Activated CD4-positive, alpha-beta T cell treated with anti-CD3 and anti-CD28 coated beads for 36 hours (primary cell): ENCODE measurements around the gene FABP6. TPM values are rescaled to one million over a fixed set of nuclear protein-coding genes. Genes with fewer than 3 reads are reported as not detected.
A peak's percentile ranks its signal among the peaks of the same experiment; 100 is the strongest.

Experiments used
- ATAC-seq: fragments of 200-7000 bp; cut with Tn5 transposase; one replicate; pipeline ENCODE4 v1.10.0; 2021; ENCODE audit warnings: mild to moderate bottlenecking, moderate library complexity
- CTCF ChIA-PET: fragments of 350-600 bp; sonication (Branson Sonifier 250); formaldehyde crosslinking; loops from one replicate; lab custom pipeline; 2021; ENCODE audit warnings: antibody characterized with exemption; lab: Charles Lee
- POLR2A ChIA-PET: fragments of 350-600 bp; sonication (Branson Sonifier 250); formaldehyde crosslinking; loops from one replicate; lab custom pipeline; 2021; ENCODE audit warnings: antibody characterized with exemption, inconsistent platforms; lab: Charles Lee
- DNase-seq: peaks from one replicate; pipeline ENCODE4 v3.0.0-alpha.2; 2020
- H3K27ac Mint-ChIP-seq: one replicate; pipeline ENCODE4 v1.8.0; 2021; ENCODE audit warnings: mixed read lengths
- H3K27me3 Mint-ChIP-seq: one replicate; pipeline ENCODE4 v1.8.0; 2021; ENCODE audit warnings: mixed read lengths
- H3K36me3 Mint-ChIP-seq: one replicate; pipeline ENCODE4 v1.8.0; 2021; ENCODE audit warnings: low read depth, mixed read lengths
- H3K4me1 Mint-ChIP-seq: one replicate; pipeline ENCODE4 v1.8.0; 2021; ENCODE audit warnings: mixed read lengths
- H3K4me3 Mint-ChIP-seq: one replicate; pipeline ENCODE4 v1.8.0; 2021; ENCODE audit warnings: mild to moderate bottlenecking, moderate library complexity, mixed read lengths
- H3K9me3 Mint-ChIP-seq: one replicate; pipeline ENCODE4 v1.8.0; 2021; ENCODE audit warnings: low read depth, mixed read lengths
- intact Hi-C, 2 experiments: fragments of 100-400 bp; cut with DNase I in 1 of 2; cut with micrococcal nuclease in 1 of 2; formaldehyde crosslinking; loops; one replicate each; pipeline versions ENCODE4 v1.14.2 to v1.15.1; 2022 to 2024; cut with DNase I, micrococcal nuclease
- total RNA-seq, 2 experiments: library from RNA; stranded (reverse); gene quantifications; one replicate each; pipeline ENCODE4 v1.2.3, GENCODE V29; 2021

FABP6 gene
- total RNA-seq, 2 experiments from 2014 or later = not detected

DNA sequence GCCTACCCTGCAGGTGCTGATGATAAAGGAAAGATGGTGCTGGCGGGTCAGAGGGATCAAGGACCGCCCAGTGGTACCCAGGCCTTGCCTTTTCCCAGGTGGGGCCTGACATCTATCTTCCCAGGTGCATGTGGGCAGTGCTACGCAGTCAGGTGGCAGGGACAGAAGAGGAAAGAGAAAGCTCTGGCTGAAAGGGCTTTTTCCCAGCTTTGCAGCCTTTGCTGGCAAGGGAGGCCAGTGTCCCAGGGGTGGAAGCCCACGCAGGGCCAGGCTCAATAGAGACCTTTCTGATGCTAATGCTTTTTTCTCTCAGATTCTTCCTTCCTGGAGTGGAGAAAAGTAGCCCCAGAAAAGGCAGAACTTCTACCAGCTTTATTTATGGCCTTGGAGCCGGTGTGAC lies 36.7 kb downstream of the FABP6 start:
- intact Hi-C loops = no loop called here

DNA sequence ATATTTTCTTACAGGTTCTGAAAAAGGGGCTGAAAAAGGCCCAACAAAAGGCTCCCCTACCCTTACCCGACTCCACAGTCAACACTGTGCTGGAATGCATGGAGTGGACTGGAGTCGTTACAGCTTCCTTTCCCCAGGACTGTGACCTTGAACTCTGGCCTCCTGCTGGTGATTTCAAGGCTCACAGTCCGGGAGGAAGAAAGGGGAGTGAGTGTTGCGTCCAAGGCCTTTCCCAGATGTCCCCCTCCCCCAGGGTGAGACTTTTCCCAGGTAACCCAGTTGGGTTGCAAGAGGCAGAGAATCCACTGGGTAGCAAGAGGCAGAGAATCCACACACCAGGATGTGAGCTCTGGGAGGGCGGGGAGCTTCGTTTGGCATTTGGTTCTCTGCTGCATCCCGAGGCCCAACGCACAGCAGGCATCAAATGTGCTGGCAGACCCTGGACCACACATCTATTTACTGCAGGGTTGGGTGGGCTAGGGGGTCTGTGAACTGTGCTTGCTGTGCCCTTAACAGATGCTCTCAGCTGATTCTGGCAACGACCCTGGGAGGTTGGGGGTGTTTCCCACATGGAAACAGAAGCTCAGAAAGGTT lies 37.5 kb downstream of the FABP6 start:
- no peak overlapping the region for H3K4me3 Mint-ChIP-seq
- H3K9me3 Mint-ChIP-seq = no peaks in the 10 kb centered on the region
- H3K27me3 Mint-ChIP-seq = peaks cover 3% of the 10 kb centered on the region
- H3K36me3 Mint-ChIP-seq = no peaks in the 10 kb centered on the region
- ChIA-PET POLR2A (no interaction called here), CTCF (interaction anchor here (0.8 to 1.1 kb wide), 2 partner anchors 16 to 245 kb away, joined by 3 to 5 read pairs; no protein-coding TSS in a partner anchor)
- intact Hi-C loops = no loop called here
- DNase-seq (no peak), ATAC-seq (no peak)
- H3K4me1 Mint-ChIP-seq = peaks cover 4% of the 10 kb centered on the region
- no peak overlapping the region for H3K27ac Mint-ChIP-seq

More for the DNA sequence above, 36.7 kb downstream of the FABP6 start:
- Mint-ChIP-seq H3K9me3 (no peaks in the 10 kb centered on the region), H3K27me3 (peaks cover 3% of the 10 kb centered on the region), H3K36me3 (no peaks in the 10 kb centered on the region), H3K4me1 (no peaks in the 10 kb centered on the region), H3K4me3 (no peak overlapping the region), H3K27ac (no peak overlapping the region)
- no peak for DNase-seq
- no peak for ATAC-seq
- POLR2A ChIA-PET = no interaction called here
- CTCF ChIA-PET = interaction anchor here (0.7 kb wide), 1 partner anchor 79 kb away, joined by 4 read pairs; no protein-coding TSS in a partner anchor

DNA sequence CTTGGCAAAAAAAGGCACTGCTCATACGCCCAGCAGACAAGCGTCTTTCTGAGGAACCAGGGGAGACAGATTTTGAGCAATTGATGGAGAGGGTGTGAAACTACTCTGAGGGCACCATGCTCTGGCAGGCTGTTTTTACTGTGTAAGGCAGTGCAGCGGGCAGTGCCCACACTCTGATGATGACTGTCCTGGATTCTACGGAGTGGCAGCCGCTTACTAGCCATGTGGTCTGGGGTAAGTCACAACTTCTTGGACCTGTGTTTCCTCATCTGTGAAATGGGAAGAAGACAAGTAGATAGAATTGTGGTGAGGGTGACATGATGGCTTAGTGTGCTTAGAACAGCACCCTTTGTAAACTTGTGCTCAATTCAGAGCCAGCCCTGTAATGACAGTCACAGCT lies 38.8 kb downstream of the FABP6 start:
- no peak for ATAC-seq
- POLR2A ChIA-PET = no interaction called here

DNA sequence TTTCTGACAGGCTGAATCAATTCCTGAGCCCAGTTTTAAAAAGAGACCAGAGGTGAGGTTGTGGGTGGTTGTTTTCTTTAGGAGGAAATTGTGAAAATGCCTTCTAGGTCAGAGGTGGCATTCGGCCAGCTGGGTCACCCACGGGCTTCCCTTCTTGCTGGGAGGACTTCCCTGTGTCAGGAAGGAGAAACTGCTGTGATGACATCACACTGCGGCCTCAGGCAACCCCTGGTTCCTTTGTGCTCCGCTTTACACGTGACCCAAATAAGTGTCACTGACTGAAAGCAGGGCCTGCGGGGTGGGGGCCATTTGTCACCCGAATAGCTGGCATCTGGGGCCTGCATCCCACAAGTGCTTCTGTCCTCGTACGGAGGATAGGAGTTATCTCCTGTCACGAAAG lies 39.7 kb downstream of the FABP6 start:
- Mint-ChIP-seq H3K36me3 (no peaks in the 10 kb centered on the region), H3K9me3 (no peaks in the 10 kb centered on the region), H3K27me3 (no peaks in the 10 kb centered on the region), H3K4me3 (no peak overlapping the region), H3K4me1 (peaks cover 4% of the 10 kb centered on the region), H3K27ac (no peak overlapping the region)
- ChIA-PET POLR2A (no interaction called here), CTCF (no interaction called here)
- peak; percentile 13 for DNase-seq
- no peak for ATAC-seq
- intact Hi-C loops = no loop called here

More for the DNA sequence above, 38.8 kb downstream of the FABP6 start:
- H3K9me3 Mint-ChIP-seq = no peaks in the 10 kb centered on the region
- H3K36me3 Mint-ChIP-seq = no peaks in the 10 kb centered on the region
- no peak overlapping the region for H3K4me3 Mint-ChIP-seq
- CTCF ChIA-PET = no interaction called here
- H3K27ac Mint-ChIP-seq = no peak overlapping the region
- H3K4me1 Mint-ChIP-seq = peaks cover 4% of the 10 kb centered on the region
- intact Hi-C loops = no loop called here
- DNase-seq = no peak
- H3K27me3 Mint-ChIP-seq = peaks cover 3% of the 10 kb centered on the region

DNA sequence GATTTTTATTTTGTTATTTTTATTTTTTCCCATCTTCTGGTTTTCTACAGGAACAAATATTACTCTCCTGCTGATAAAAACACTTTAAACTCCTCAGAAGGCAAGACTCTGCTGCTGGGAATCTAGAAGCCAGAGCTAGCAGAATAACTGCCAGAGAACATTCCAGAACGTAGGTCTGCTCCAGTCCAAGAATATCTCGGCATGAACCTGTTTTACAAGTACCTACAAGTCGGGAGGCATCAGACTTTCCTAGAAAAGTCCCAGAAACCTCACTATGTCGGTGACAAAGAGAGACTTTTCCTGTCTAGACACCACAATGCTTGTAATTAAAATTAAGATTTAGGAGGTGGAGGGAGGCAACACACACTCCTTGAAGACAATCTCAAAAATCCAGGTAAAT lies 41.4 kb downstream of the FABP6 start:
- H3K4me1 Mint-ChIP-seq = peaks cover 4% of the 10 kb centered on the region
- no peak for DNase-seq
- H3K4me3 Mint-ChIP-seq = no peak overlapping the region
- ATAC-seq = no peak
- H3K36me3 Mint-ChIP-seq = no peaks in the 10 kb centered on the region
- H3K27ac Mint-ChIP-seq = no peak overlapping the region
- H3K9me3 Mint-ChIP-seq = no peaks in the 10 kb centered on the region
- ChIA-PET POLR2A (no interaction called here), CTCF (no interaction called here)
- intact Hi-C loops = no loop called here
- H3K27me3 Mint-ChIP-seq = no peaks in the 10 kb centered on the region

DNA sequence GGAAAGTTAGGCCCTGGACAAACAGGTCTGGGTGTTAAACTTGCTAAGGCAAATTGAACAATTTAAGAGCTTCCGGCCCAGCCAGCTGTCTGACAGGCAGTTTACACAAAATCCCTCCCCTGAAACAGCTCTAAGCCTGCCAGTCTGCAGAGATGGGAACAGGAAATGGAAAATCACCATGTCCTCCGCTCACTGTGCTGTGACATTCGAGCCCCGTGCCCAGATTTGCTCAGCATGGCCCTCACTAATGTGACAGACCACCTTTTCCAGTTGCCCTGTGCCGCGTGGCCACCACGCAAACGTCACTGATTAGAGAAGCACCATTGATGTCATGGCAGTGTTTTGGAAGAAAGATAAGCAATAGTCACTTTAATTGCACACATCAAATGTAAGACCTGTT lies 42.1 kb downstream of the FABP6 start:
- H3K4me3 Mint-ChIP-seq = no peak overlapping the region
- H3K36me3 Mint-ChIP-seq = no peaks in the 10 kb centered on the region
- H3K9me3 Mint-ChIP-seq = no peaks in the 10 kb centered on the region
- H3K4me1 Mint-ChIP-seq = peaks cover 4% of the 10 kb centered on the region
- no peaks in the 10 kb centered on the region for H3K27me3 Mint-ChIP-seq
- ChIA-PET POLR2A (no interaction called here), CTCF (interaction anchor here (0.6 kb wide), 1 partner anchor 192 kb away, joined by 3 read pairs; no protein-coding TSS in a partner anchor)
- intact Hi-C loops = no loop called here
- peak overlapping the region; percentile 51 for H3K27ac Mint-ChIP-seq
- DNase-seq = peak; percentile 32
- ATAC-seq = peak; percentile 71

DNA sequence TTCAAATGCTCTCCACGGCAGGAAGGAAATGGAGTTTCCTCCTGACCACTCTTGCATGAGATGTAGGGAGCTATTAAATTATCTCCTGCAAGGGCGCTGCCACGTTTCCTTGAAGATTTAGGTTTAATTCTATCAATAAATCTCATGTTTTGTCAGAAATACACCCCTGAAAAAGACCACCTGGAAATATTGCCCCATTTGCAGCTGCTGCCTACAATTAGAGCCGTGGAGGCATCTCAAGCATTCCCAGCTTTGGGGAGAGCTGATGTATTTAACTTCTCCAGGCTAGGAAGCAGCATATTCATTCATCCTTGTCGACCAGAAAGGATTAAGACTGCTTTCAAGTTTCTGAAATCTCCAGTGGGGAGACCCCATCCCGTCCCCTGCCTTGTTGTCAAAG lies 42.5 kb downstream of the FABP6 start:
- Mint-ChIP-seq H3K36me3 (no peaks in the 10 kb centered on the region), H3K4me1 (peaks cover 4% of the 10 kb centered on the region), H3K27me3 (no peaks in the 10 kb centered on the region), H3K27ac (peak overlapping the region; percentile 51), H3K4me3 (no peak overlapping the region), H3K9me3 (no peaks in the 10 kb centered on the region)
- intact Hi-C loops = no loop called here
- ChIA-PET CTCF (interaction anchor here (0.6 kb wide), 1 partner anchor 192 kb away, joined by 3 read pairs; no protein-coding TSS in a partner anchor), POLR2A (no interaction called here)
- DNase-seq (no peak), ATAC-seq (no peak)

DNA sequence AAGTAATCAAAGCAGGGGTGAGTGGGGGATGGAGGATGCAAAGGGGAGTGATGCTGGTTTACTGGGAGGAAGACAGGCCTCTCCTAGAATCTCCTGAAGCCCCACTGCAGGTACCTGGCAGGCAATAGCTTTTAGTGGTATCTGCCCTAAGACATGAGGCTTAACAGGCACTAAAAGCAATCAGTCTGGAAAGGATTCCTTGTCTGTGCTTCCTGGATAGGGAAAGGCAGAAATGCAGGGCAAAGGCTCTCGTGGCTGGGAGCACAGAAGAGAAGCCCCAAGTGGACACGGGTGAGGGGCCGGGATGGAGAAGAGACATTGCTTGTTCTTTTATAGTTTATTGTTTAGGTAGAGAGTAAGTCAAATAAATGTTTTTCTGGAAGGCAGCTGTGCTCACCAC lies 43.0 kb downstream of the FABP6 start:
- intact Hi-C loops = no loop called here
- POLR2A ChIA-PET = no interaction called here
- DNase-seq (no peak), ATAC-seq (no peak)
- Mint-ChIP-seq H3K4me3 (no peak overlapping the region), H3K9me3 (no peaks in the 10 kb centered on the region), H3K4me1 (peaks cover 4% of the 10 kb centered on the region), H3K27me3 (no peaks in the 10 kb centered on the region), H3K27ac (no peak overlapping the region), H3K36me3 (no peaks in the 10 kb centered on the region)
- CTCF ChIA-PET = no interaction called here

DNA sequence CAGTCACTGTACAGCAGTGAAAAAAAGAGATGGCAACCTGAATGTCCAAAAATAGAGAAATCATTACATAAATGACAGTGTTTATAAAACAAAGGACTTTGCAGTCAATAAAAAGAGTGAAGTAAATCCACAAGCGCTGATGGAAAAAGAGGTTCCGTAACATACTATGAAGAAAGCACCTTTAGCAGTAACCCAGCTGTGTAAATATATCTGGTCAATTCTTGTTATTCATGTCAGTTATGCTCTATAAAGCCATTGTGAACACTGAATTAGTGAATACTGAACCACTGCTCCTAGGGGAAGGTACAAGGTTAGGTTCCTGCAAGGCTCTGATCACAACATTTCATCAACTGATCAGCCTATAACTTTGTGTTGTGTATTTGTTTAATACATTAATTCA lies 43.6 kb downstream of the FABP6 start:
- no peak overlapping the region for H3K4me3 Mint-ChIP-seq
- intact Hi-C loops = no loop called here
- H3K27ac Mint-ChIP-seq = no peak overlapping the region
- ATAC-seq (no peak), DNase-seq (no peak)
- POLR2A ChIA-PET = no interaction called here
- CTCF ChIA-PET = no interaction called here
- no peaks in the 10 kb centered on the region for H3K27me3 Mint-ChIP-seq
- no peaks in the 10 kb centered on the region for H3K9me3 Mint-ChIP-seq
- H3K4me1 Mint-ChIP-seq = peaks cover 4% of the 10 kb centered on the region
- no peaks in the 10 kb centered on the region for H3K36me3 Mint-ChIP-seq

DNA sequence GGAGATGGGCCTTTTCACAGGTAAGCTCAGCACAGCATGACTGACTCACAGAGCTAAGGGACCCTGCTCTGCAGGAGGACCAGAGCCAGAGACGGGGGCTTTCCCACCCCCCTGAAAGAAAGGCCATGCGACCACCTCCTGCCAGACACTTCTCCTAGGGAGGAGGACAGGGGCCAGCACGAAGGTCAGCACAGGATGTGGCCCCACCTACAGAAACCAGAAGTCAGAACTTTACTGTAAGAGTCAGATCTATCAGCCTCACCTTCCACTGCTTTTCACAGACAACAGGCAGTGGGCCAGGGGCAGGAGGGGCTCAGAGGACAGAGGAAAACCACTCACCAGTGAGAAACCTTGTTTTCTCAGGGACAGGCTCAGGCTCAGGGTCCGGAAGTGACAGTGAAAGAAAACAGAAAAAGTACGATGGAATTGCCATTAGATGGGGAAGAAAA lies 45.2 kb downstream of the FABP6 start:
- intact Hi-C loops = no loop called here
- Mint-ChIP-seq H3K36me3 (no peaks in the 10 kb centered on the region), H3K27ac (no peak overlapping the region), H3K4me3 (no peak overlapping the region), H3K4me1 (peaks cover 4% of the 10 kb centered on the region), H3K27me3 (no peaks in the 10 kb centered on the region), H3K9me3 (no peaks in the 10 kb centered on the region)
- ATAC-seq (no peak), DNase-seq (no peak)
- POLR2A ChIA-PET = interaction anchor here (0.6 kb wide), 1 partner anchor 1673 kb away, joined by 5 read pairs; no protein-coding TSS in a partner anchor
- CTCF ChIA-PET = no interaction called here

DNA sequence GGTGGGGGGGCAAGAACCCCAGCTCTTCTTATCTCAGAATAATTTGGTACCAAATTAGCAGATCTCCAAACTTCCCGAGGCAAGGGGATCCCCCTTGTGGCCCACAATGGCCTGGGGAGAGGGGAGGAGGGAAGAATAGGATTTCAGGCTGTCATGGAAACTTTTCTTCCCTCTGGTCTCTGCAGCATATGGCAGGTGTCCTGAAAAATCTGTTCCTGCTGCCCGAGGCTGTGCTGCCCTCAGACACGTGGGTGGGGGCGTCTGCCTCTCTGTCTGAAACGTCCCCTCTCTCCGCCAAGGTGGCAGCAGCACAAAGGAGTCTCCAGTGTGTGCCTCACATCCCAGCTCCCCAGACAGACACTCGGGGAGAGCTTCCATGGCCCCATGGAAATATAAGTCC lies 49.0 kb downstream of the FABP6 start:
- ATAC-seq (no peak), DNase-seq (no peak)
- no peaks in the 10 kb centered on the region for H3K36me3 Mint-ChIP-seq
- H3K27ac Mint-ChIP-seq = no peak overlapping the region
- no peaks in the 10 kb centered on the region for H3K27me3 Mint-ChIP-seq
- CTCF ChIA-PET = no interaction called here
- POLR2A ChIA-PET = no interaction called here
- H3K4me3 Mint-ChIP-seq = no peak overlapping the region
- intact Hi-C loops = no loop called here
- no peaks in the 10 kb centered on the region for H3K9me3 Mint-ChIP-seq
- no peaks in the 10 kb centered on the region for H3K4me1 Mint-ChIP-seq

DNA sequence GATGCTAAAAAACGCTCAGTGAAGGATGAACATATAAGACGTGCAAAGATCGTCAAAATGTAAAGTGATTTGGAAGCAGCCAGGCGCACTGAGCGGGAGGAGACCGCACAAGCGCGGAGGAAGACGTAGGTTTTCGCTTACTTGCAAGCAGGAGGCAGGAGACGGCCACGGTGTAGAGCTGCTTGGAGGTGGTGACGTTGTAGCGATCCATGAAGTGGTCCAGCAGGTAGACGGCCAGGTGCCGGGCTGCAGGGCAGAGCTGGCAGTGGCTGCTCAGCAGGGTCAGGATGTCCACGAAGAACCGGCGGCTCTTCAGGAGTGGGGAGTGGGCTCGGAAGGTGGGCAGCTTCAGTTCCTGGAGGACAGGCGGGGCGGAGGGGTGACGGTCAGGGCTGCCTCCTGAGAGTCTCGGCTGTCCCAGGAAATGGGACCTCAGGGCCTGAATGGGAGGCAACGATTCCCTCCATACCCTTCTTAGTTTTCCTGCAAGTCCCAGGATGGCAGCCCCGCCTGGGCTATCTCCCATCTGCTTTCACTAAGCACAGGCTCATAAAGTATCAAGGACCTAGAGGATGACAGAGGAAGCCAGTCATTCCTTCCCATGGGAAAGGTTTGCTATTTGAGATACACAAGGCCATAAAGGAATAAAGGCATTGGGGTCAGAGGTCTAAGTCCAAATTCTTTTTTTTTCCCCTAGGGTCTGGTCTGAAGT lies 51.2 kb downstream of the FABP6 start:
- H3K4me1 Mint-ChIP-seq = no peaks in the 10 kb centered on the region
- intact Hi-C loops = no loop called here
- H3K27ac Mint-ChIP-seq = no peak overlapping the region
- ChIA-PET CTCF (no interaction called here), POLR2A (no interaction called here)
- H3K4me3 Mint-ChIP-seq = no peak overlapping the region
- H3K36me3 Mint-ChIP-seq = no peaks in the 10 kb centered on the region
- DNase-seq (no peak), ATAC-seq (no peak)
- no peaks in the 10 kb centered on the region for H3K9me3 Mint-ChIP-seq
- H3K27me3 Mint-ChIP-seq = no peaks in the 10 kb centered on the region
